Renal cortical epithelial cell (primary cell): ENCODE measurements around the gene WDR64. TPM values are rescaled to one million over a fixed set of nuclear protein-coding genes. Genes with fewer than 3 reads are reported as not detected.
A peak's percentile ranks its signal among the peaks of the same experiment; 100 is the strongest.
"Not testable (repeated sequence)": the region's sequence is repeated elsewhere in the genome, so short reads cannot be mapped to it uniquely, and the experiment has no call there.

Experiments used
- DNase-seq: peaks from one replicate; pipeline ENCODE4 v3.0.0-alpha.2; 2011; ENCODE audit warnings: low read depth
- total RNA-seq: library from RNA; depleted of rRNA; stranded (reverse); fragments of >200 nt; gene quantifications from 2 replicates; pipeline ENCODE4 v1.2.3, GENCODE V29; 2014

The WDR64 gene
- total RNA-seq, 1 donor from 2014 or later = 0.35 TPM

- no peak for DNase-seq
These were observed 147.3 kb downstream of the WDR64 start for GRCh38 chr1:241799416-241799815.

- no peak for DNase-seq
These were observed 148.6 kb downstream of the WDR64 start for GRCh38 chr1:241800640-241801039.

GRCh38 chr1:241802863-241803262 lies 150.8 kb downstream of the WDR64 start:
- DNase-seq = no peak

DNA sequence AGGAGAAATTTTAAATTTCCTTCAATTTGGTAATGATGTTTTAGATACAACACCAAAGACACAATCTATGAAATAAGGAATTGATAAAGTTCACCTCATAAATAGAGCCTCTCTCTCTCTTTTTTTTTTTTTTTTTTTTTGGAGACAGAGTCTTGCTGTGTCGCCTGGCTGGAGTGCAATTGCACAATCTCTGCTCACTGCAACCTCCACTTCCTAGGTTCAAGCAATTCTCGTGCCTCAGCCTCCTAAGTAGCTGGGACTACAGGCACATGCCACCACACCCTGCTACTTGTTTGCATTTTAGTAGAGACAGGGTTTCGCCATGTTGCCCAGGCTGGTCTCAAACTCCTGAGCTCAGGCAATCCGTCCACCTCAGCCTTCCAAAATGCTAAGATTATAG lies 152.6 kb downstream of the WDR64 start:
- DNase-seq = not testable (repeated sequence)

DNA sequence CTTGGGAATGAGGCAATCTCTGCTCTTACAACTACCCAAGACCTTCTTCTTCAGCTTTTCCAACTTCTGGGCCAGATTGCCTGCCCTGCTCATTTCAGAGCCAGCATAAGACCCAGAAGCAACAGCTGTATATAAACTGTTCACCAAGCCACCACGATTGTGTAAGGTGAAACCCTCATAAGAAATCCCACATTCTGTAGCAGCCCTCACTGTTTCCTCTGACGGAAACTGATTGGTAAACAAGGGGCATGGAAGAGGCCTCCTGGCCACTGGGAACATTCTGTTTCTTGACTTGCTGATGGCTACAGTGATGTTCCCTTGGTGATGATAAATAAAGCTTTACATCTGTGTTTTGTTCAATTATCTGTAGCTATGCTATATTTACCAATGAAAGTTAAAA lies 156.2 kb downstream of the WDR64 start:
- no peak for DNase-seq

DNA sequence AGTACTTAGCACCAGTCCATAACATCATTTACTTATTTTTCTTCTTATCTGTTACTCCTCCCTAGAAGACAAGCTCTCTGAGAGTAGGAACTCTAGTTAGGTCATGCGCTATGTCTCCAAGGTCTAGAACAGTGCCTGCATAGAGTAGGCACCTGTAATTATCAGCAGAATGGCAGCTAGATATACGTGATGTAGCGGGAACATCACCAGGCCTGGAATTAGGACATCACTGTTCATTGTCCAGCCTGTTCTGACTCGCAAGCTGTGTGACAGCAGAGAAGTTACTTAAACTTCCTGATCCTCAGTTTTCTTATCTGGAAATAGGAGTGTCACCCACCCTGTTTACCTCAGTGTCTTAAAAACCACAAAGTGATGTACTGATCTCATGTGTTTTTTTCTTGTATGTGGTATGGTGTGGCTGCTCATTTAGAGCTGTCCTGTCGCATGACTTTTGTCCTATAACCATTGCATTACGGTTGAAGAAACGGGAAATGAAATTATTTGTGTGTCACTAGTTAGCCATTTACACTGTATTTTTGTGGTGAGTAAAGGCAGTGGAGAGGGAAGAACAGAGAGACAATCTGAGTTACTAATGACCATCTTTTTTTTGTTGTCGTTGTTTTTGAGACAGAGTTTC lies 158.8 kb downstream of the WDR64 start:
- no peak for DNase-seq

- DNase-seq = no peak
These were observed 161.8 kb downstream of the WDR64 start for GRCh38 chr1:241813768-241814320.

- DNase-seq = no peak
These were observed 163.9 kb downstream of the WDR64 start for GRCh38 chr1:241816008-241816407.

DNA sequence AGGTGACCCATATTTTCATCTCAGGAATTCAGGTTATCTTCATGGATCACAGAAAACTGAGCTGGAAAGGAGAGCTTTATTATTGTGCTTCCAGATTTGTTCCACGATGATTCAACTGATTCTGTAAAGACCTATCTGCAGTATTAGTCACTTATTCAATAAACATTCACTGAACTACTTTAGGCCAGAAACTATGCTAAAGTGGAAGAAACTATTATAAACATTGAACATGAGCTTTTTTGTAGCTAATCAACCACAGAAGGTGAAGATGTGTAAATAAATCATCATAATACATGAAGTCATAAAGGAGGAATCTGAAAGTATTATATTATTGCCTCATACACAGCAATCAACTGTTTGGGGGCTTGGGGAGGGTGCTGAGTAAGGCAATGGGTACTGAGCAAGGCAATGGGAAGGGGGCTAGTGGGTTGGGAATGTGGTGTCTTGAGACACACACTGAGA lies 165.3 kb downstream of the WDR64 start:
- peak; percentile 58 for DNase-seq

DNA sequence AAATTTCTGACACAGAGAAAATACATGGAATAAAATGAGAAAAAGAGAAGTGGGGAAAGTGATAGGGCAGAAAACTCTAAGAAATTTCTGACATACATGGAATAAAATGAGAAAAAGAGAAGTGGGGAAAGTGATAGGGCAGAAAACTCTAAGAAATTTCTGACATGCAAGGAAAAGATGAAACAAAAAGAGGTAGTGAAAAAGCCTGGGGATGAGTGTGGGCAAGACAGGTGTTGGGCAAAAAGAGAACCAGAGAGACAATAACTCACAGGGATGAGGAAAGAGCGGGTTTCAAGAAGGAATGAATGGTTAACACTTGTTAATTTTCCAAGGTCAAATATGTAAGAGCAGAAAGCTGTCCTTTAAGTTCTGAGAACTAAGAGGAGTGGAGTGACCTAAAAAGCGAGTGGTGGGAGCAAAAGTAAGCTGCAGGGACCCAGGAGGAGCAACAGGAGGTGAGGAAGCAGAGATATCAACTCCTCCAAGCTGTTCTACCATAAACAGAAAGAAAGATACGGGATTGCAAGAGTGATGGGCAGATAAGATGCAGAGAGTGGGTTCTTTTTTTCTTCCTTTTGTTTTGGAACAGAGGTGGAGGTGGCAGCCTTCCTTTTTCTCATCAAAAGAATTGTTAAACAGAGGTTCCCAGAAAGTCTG lies 166.0 kb downstream of the WDR64 start:
- DNase-seq = no peak

DNA sequence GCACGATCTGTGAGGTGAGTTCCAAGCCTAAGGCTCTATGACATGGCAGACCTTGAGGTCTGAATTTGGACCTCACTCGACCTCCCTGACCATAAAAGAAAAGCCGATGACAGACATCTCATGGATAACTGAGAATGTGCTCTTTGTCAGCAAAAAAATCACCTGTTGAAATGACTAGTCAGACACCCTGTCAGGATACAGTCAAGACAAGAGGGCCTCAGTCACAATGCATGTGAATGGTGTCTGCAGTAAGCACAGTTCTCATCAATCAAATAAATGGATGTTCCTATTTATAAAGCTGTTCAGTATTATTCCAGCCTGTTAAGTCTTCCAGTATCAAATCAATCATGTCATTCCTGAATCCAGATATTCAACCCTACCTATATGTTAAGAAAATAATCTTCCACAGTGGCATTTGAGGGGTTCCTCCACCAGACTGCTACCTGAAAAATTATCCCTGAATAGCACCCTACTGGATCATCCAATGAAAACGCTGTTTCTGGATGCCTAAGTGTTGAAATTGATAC lies 167.3 kb downstream of the WDR64 start:
- no peak for DNase-seq

- peak; percentile 19 for DNase-seq
These were observed 169.3 kb downstream of the WDR64 start for GRCh38 chr1:241821363-241821762.

DNA sequence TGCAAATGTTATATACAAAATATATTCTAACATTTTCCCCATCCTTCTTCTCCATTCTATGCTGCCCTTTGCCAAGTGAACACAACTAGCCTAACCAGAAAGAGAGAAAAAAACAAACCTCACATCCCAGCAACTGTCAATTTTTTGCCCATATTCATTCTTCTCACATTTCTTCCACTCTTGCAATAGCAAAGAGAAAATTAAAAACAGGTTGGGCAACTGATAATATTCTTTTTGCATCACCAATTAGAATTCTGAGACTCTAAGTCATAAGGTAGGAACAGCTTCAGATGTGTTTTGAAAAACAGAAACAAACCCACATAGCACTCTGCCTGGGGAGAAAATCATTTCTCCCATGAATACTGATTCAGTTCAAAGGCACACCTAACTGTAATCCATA lies 170.8 kb downstream of the WDR64 start:
- no peak for DNase-seq

GRCh38 chr1:241823925-241824324 lies 171.8 kb downstream of the WDR64 start:
- DNase-seq = no peak

DNA sequence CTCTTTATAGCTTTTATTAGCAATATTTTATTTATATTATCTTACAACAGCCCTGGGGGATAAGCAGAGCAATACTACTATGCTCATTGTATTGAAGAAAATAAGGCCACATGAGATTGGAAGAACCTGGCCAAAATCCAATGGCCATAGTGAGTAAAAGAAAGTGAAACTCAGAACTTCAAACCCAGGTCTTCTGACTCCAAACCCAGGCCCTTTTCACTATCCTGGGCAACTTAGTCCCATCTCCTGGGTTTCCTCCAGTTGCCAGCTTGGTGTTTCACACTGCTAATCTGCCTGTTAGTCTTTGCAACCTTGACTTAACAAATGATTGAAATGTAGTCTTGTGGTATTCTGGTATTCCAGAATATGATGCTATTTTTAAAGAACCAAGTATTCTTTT lies 173.5 kb downstream of the WDR64 start:
- DNase-seq = no peak

GRCh38 chr1:241826613-241827012 lies 174.5 kb downstream of the WDR64 start:
- DNase-seq = not testable (repeated sequence)

DNA sequence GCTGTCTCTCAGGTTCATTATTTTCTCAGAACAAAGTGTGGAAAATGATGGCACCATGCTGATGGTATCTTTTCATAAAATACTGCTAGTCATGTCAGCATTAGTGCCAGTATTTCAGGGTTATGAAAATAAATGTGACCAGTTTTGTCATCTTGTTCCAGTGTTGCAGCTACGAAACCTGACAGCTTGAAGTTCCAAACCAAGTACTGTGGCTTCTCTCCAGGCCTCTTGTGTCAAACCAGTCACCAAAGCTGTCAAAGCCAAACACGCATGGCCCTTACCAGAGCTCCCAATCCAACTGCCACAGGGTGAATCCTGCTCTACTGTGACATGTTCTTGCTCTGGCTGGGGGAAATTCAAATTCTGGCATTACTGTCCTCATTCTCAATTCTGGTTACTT lies 175.2 kb downstream of the WDR64 start:
- no peak for DNase-seq

GRCh38 chr1:241828463-241829021 lies 176.5 kb downstream of the WDR64 start:
- no peak for DNase-seq

DNA sequence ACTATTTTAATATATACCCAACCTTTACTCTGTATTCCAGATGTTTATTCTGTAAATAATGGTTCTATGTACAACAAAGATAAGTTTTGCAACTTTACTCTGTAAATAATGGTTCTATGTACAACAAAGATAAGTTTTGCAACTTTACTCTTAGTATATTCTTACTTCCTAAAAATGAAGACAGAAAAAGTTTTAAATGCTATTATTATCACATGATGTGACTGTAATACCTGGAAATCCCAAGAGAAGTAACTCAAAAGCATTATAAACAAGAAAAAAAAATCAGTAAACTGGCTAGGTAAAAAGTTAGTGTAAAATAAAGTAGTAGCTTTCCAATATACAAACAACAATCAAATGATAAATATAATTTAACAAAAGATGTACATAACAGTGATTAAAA lies 177.4 kb downstream of the WDR64 start:
- no peak for DNase-seq

DNA sequence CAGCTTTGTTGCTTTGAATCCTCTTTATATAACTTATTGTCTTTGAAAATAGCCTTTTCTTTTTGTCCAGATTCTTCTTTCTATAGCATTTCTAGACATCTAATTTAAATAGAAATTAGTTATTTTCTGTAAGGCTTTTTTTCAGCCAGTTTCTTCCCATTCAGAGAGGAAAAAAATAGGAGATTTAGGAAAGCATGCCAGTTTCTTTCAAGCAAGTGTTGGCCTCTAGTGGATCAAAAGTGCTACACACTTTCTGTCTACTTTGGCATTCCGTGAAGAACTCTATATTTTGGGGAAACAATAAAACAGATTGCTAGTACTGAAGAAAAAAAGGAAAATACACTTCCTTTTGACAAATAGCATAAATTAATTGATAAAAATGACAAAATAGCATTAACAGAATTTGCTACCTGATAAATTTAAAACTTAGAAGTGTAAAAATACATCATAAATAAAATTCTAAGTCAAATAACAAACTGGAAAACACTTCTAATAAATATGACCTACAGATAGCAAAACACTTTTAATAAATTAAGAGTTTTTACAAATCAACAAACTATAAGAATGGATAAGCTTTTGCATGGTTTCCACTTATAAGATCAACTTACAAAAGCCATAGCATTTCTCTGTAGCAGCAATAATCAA lies 182.8 kb downstream of the WDR64 start:
- peak; percentile 69 for DNase-seq

DNA sequence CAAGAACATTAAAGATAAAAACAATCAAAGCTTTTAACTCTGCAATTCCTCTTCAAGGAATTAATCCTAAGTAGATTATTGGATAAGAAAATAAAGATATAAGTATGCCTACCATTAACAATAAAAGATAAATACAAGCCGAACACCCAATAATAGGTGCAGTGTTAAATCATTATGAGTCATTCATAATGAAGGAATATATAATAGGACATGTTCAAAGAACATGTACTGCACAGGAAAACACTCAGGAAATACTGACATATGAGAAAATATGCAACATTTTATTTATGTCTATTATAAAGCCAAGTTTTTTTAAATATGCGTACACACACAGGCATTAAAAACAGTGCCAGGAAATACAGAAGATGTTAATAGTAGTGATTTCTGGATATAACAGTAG lies 184.9 kb downstream of the WDR64 start:
- DNase-seq = no peak

DNA sequence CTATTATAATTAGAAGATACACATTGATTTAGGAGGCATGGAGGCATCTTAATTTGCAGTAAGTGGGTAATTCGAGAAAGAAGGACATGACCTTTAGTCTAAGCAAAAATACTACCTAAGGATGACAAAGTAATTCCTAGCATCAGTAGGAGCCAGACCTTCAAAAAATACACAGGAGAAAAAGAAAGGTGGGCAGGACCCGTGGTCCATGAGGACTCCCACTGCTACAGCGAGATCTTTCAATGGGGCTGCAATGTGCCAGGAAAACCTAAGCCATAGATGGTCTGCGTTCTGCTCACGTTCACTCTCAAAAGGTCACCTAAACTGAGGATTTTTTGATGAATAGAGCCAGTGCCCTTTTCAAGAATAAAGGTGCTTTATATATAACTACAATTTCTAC lies 185.3 kb downstream of the WDR64 start:
- no peak for DNase-seq
